ENCODE data around the gene SLC2A8.
A peak's percentile ranks its signal among the peaks of the same experiment; 100 is the strongest.

SLC2A8 gene

GRCh38 chr9:127444283-127444920 lies 47.4 kb downstream of the SLC2A8 start:
- DNase-seq: no peak

GRCh38 chr9:127444921-127445850 lies 48.2 kb downstream of the SLC2A8 start:
- DNase-seq: no peak

- no peak for DNase-seq
Measured at GRCh38 chr9:127445851-127446712, 49.1 kb downstream of the SLC2A8 start.

- DNase-seq: no peak
Measured at GRCh38 chr9:127446713-127447415, 49.9 kb downstream of the SLC2A8 start.

GRCh38 chr9:127447416-127448111 lies 50.6 kb downstream of the SLC2A8 start:
- no peak for DNase-seq

- no peak for DNase-seq
Measured at GRCh38 chr9:127448112-127448805, 51.3 kb downstream of the SLC2A8 start.

- DNase-seq: no peak
Measured at GRCh38 chr9:127449332-127449966, 52.5 kb downstream of the SLC2A8 start.

- no peak for DNase-seq
Measured at GRCh38 chr9:127450243-127450760, 53.3 kb downstream of the SLC2A8 start.

GRCh38 chr9:127450830-127451607 lies 54.0 kb downstream of the SLC2A8 start, which contains the start of the genes LRSAM1 and RPL12:
Gene LRSAM1 (plus strand): TSS chr9:127451510. CDS start chr9:127454528, 3,018 bp downstream.
Gene RPL12 (minus strand): TSS chr9:127451406. CDS start chr9:127451317, 89 bp downstream.
- DNase-seq: peak; percentile 87

GRCh38 chr9:127451608-127451857 lies 54.6 kb downstream of the SLC2A8 start:
- no peak for DNase-seq

- no peak for DNase-seq
Measured at GRCh38 chr9:127451858-127452656, 55.1 kb downstream of the SLC2A8 start.

GRCh38 chr9:127452691-127453090 lies 55.7 kb downstream of the SLC2A8 start:
- DNase-seq: peak; percentile 8

GRCh38 chr9:127455324-127455992 lies 58.5 kb downstream of the SLC2A8 start:
- no peak for DNase-seq

GRCh38 chr9:127457191-127457878 lies 60.4 kb downstream of the SLC2A8 start:
- DNase-seq: no peak

All from DMS153 (cell line).